Stimulated activated effector memory CD8-positive, alpha-beta T cell treated with anti-CD3 and anti-CD28 coated beads, Interleukin-12 subunit alpha, Interleukin-12 subunit beta, amount 100 ng/mL, for 72 hours (primary cell): ENCODE measurements around the gene AP4M1.

Source experiments
- ATAC-seq: fragments of 150-1000 bp; cut with Tn5 transposase; 2 replicates; pipeline ENCODE4 v1.10.0; 2021
- DNase-seq, 2 donors: peaks; one replicate each; pipeline ENCODE4 v3.0.0; 2021 to 2022; ENCODE audit warnings: low spot score in 2 of 2
- H3K27ac Mint-ChIP-seq: one replicate; pipeline ENCODE4 v1.8.0; 2022; ENCODE audit warnings: mild to moderate bottlenecking, mixed read lengths
- H3K36me3 Mint-ChIP-seq: one replicate; pipeline ENCODE4 v1.8.0; 2022; ENCODE audit warnings: mild to moderate bottlenecking, mixed read lengths
- H3K4me1 Mint-ChIP-seq: one replicate; pipeline ENCODE4 v1.8.0; 2022; ENCODE audit warnings: mixed read lengths
- H3K4me3 Mint-ChIP-seq: one replicate; pipeline ENCODE4 v1.8.0; 2022; ENCODE audit warnings: mild to moderate bottlenecking, mixed read lengths
- H3K9me3 Mint-ChIP-seq: one replicate; pipeline ENCODE4 v1.8.0; 2022; ENCODE audit warnings: mixed read lengths

AP4M1 gene

GRCh38 chr7:100154651-100155491 lies 53.4 kb downstream of the AP4M1 start:
- ATAC-seq (no peak), DNase-seq (no peak)
- no peaks in the 10 kb centered on the region for H3K9me3 Mint-ChIP-seq
- peaks cover 55% of the 10 kb centered on the region for H3K36me3 Mint-ChIP-seq
- no peak overlapping the region for H3K4me3 Mint-ChIP-seq
- H3K27ac Mint-ChIP-seq, result no peak overlapping the region
- peaks cover 50% of the 10 kb centered on the region for H3K4me1 Mint-ChIP-seq

DNA sequence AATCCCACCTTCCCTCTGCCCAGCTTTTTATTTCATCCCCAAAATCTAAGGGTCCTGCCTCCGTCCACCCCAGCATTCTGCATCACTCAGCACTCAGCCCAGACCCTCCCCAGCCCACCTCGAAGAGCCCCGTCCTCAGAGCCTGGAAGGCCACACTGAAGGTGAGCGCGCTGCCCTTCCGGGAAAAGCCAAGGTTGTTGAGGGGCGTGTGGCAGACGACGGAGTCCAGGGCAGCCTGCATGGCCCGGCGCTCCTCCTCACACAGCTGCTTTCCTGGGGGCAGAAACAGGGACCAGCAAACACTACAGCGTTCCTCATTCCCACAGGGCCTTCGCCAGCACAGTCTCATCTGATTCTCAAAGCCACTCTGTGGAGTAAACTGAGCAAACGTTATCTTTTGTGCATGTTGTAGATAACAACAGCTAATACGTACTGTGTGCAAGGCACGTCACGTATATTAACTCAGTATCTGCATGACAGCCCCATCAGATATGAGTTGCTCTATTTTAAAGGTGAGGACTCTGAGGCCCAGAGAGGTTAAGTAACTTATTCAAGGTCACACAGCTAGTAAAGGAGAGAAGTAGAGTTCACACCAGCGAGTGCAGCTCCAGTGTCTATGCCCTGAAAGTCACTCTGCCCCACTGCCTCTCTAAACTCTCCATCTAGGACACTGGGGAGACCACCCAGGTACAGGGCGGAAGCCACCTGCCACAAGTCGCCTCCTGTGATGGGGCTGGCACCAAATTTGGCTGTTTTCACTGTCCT lies 54.3 kb downstream of the AP4M1 start:
- Mint-ChIP-seq H3K36me3 (peaks cover 47% of the 10 kb centered on the region), H3K4me3 (no peak overlapping the region), H3K4me1 (peaks cover 42% of the 10 kb centered on the region)

DNA sequence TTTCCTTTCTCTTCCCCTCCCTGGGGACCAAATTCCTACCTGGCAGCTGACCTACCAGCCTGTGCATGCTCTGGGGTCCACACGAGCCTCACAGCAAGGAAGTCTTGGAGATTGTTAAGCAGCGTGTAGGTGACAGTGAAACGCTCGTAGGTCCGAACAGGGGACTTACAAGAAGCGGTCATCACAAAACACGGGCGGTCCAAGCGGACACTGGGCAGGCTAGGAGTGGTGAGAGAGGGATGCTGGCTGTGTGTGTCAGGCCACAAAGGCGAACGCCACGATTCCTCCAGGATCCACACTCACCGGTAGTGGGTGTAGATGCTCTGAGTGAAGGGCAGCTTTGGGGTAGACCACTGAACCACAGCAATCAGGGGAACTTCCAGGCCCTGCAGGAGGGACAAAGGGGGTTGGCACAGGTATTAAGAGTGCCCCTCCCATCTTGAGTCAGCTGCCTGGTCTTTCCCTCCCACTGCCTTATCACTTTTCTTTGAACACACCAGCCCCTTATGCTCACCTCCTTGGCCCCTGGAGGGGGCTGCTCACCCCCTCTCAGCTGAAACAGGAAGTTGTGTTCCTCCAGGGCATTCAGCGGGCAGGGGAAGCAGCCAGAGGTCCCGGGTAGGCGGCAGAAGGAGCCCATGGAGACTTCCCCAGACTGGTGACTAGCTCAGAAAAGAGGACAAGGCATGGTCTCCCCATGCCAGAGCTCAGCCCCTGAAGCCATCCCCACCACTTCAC lies 55.1 kb downstream of the AP4M1 start:
- DNase-seq (no peak), ATAC-seq (peak; percentile 25)
- H3K27ac Mint-ChIP-seq, result peak overlapping the region; percentile 87

More for the DNA sequence above, 54.3 kb downstream of the AP4M1 start:
- H3K9me3 Mint-ChIP-seq, result no peaks in the 10 kb centered on the region
- peak overlapping the region; percentile 87 for H3K27ac Mint-ChIP-seq
- DNase-seq (no peak), ATAC-seq (no peak)

GRCh38 chr7:100157069-100157333 lies 55.6 kb downstream of the AP4M1 start:
- Mint-ChIP-seq H3K9me3 (no peaks in the 10 kb centered on the region), H3K4me1 (peaks cover 40% of the 10 kb centered on the region), H3K36me3 (peaks cover 40% of the 10 kb centered on the region), H3K27ac (peak overlapping the region; percentile 87), H3K4me3 (peak overlapping the region; percentile 73)
- ATAC-seq (no peak), DNase-seq (no peak)

More for the DNA sequence above, 55.1 kb downstream of the AP4M1 start:
- peaks cover 45% of the 10 kb centered on the region for H3K36me3 Mint-ChIP-seq
- peaks cover 42% of the 10 kb centered on the region for H3K4me1 Mint-ChIP-seq
- H3K4me3 Mint-ChIP-seq, result peak overlapping the region; percentile 73
- H3K9me3 Mint-ChIP-seq, result no peaks in the 10 kb centered on the region

- no peak for ATAC-seq
- H3K4me1 Mint-ChIP-seq, result peaks cover 35% of the 10 kb centered on the region
Observed at GRCh38 chr7:100157334-100158228, 56.1 kb downstream of the AP4M1 start.

More at GRCh38 chr7:100157334-100158228, 56.1 kb downstream of the AP4M1 start:
- Mint-ChIP-seq H3K36me3 (peaks cover 34% of the 10 kb centered on the region), H3K27ac (peak overlapping the region; percentile 87), H3K9me3 (no peaks in the 10 kb centered on the region), H3K4me3 (peak overlapping the region; percentile 73)
- DNase-seq, result no peak
